ENCODE data around the gene BAG3. TPM values are rescaled to one million over a fixed set of nuclear protein-coding genes. Genes with fewer than 3 reads are reported as not detected.

Gene BAG3
- polyA plus RNA-seq, 3 donors, result 27.7 to 32.1 (median 28.9) TPM

DNA sequence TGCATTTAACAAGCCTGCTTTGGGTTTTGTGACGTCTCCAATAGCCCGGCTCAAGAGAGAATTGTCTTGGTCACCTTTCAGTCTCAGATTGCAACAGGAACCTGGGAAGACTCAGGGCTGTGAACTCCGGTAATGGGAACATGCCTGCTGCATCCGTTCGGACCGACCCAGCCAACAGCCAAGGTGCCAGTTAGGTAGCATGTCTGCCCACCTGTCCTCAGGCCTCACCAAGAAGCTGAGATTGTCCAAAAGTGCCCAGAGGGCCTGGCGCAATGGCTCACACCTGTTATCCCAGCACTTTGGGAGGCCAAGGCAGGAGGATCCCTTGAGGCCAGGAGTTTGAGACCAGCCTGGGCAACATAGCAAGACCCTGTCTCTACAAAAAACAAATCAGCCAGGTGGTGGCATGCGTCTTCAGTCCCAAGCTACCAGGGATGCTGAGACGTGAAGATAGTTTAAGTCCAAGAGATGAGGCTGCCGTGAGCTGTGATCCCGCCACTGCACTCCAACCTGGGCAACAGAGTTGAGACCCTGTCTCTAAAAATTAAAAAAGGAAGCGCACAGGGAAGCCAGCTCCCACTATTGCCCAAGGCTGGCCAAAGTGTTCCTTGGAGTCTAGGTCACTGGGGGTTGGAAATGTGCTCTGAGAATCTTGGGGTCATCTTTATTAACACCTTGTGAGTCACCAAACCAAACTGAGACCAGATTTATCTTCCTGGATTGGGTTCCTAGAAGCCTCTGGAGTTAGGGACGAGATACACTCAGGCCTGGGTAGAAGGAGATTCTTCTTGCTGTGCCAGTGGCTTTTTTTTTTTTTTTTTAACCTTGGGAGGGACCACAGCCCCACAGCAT is 26.9 kb downstream of the BAG3 start:
- DNase-seq (ENCODE audit: extremely low read depth in 1 of 11, low read depth in 9 of 11, low spot score in 4 of 11), result no peak

DNA sequence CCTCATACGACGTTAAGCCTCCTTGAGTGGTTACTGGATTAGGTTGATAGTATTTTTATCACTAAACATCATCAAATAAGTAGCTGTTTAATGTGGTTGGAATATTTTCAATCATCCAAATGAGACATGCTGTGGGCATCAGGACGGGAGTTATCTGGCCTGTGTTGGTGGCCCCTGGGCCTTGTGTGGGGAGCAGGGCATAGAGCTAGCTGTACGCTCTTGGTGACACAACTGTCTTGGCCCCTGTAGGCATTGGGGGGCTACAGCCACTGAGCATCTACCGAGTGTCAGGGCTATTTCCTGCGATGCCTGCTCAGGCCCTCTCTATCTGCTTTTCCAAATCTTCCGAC is 28.3 kb downstream of the BAG3 start:
- no peak for DNase-seq (ENCODE audit: extremely low read depth in 1 of 11, low read depth in 9 of 11, low spot score in 4 of 11)

DNA sequence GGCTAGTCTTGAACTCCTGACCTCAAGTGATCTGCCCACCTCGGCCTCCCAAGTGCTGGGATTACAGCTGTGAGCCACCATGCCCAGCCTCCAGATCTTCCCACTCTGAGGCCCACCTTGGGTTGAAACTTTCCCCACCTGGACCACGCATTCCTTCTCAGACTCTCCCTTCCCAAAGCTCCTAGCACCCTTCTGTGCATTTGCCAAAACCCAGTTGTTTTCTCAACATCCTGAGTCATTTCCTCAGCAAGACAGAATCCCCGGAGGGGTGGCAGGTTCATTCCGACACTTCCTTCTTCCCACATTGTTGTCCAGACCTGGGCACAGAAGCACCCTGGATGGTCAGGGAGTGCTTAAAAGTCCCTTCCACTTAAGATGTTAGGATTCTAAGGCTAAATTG is 28.9 kb downstream of the BAG3 start:
- DNase-seq (ENCODE audit: extremely low read depth in 1 of 11, low read depth in 9 of 11, low spot score in 4 of 11), result no peak

- no peak for DNase-seq (ENCODE audit: extremely low read depth in 1 of 11, low read depth in 9 of 11, low spot score in 4 of 11)
These were observed 29.5 kb downstream of the BAG3 start for GRCh38 chr10:119680650-119681081.

GRCh38 chr10:119686465-119687191 is 35.4 kb downstream of the BAG3 start:
- peak; percentile 56 to 78 (median 69) for DNase-seq (ENCODE audit: extremely low read depth in 1 of 11, low read depth in 9 of 11, low spot score in 4 of 11)

GRCh38 chr10:119687192-119688032 is 36.2 kb downstream of the BAG3 start:
- no peak for DNase-seq (ENCODE audit: extremely low read depth in 1 of 11, low read depth in 9 of 11, low spot score in 4 of 11)

DNA sequence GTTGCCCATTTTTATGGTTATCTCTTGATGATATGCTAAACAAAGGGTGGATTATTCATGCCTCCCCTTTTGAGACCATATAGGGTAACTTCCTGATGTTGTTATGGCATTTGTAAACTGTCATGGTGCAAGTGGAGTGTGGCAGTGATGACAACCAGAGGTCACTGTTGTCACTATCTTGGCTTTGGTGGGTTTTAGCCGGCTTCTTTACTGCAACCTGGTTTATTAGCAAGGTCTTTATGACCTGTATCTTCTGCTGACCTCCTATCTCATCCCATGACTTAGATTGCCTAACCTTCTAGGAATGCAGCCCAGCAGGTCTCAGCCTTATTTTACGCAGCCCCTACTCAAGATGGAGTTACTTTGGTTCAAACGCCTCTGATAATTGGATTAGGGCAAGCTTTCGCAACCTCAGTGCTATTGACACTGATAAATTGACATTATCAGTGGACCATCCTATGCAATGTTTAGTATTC is 36.9 kb downstream of the BAG3 start:
- DNase-seq (ENCODE audit: extremely low read depth in 1 of 11, low read depth in 9 of 11, low spot score in 4 of 11), result no peak

GRCh38 chr10:119689016-119689580 is 37.9 kb downstream of the BAG3 start:
- DNase-seq (ENCODE audit: extremely low read depth in 1 of 11, low read depth in 9 of 11, low spot score in 4 of 11), result peak in 1 of 11 donors; percentile 7

GRCh38 chr10:119691726-119692125 is 40.5 kb downstream of the BAG3 start:
- DNase-seq (ENCODE audit: extremely low read depth in 1 of 11, low read depth in 9 of 11, low spot score in 4 of 11), result no peak

- peak in 1 of 11 donors; percentile 5 for DNase-seq (ENCODE audit: extremely low read depth in 1 of 11, low read depth in 9 of 11, low spot score in 4 of 11)
These were observed 42.2 kb downstream of the BAG3 start for GRCh38 chr10:119693262-119693957.

DNA sequence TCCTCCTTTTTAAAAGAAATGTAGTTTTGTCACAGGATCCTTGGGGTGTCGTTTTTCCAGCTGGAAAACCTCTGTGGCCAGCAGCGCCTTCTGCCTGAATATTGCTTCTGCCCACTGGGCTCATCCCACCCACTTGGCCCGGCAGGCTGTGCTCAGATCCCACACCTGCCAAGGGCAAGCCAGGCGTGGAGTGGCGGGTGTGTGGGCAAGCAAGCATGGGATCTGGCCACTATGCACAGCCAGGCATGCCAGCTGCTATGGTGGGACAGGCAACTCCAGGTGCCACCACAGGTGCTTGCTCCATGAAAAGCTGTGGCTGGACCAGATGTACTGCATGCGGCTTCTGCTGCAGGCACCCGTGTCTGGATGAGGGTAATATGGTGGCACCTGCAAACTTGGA is 43.4 kb downstream of the BAG3 start:
- DNase-seq (ENCODE audit: extremely low read depth in 1 of 11, low read depth in 9 of 11, low spot score in 4 of 11), result no peak

DNA sequence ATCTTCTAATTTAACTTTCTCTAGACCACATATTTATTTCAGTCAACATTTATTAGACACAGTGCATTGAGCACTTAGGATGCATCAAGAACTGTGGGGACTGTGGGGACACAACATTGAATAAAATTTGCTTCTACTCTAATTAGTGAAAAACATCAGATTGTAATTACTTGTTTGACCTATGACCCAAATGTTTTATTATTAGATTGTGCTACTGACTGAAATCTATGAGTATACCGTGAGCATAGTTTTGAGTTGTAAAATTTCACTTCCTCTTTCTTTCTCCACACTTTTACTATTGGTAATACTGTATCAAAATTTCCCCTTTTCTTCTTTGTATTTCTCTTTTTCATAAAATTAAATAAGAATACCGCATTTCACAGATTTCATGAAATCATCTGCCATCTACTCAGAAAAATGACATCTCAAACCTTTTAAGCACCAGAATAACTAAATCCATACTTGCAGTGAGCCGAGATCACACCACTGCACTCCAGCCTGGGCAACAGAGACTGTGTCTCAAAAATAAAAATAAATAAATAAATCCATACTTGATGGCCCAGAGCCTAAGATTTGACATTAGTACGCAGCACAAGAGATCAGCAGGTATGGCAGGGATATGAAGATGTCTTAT is 49.3 kb downstream of the BAG3 start:
- no peak for DNase-seq (ENCODE audit: extremely low read depth in 1 of 11, low read depth in 9 of 11, low spot score in 4 of 11)

DNA sequence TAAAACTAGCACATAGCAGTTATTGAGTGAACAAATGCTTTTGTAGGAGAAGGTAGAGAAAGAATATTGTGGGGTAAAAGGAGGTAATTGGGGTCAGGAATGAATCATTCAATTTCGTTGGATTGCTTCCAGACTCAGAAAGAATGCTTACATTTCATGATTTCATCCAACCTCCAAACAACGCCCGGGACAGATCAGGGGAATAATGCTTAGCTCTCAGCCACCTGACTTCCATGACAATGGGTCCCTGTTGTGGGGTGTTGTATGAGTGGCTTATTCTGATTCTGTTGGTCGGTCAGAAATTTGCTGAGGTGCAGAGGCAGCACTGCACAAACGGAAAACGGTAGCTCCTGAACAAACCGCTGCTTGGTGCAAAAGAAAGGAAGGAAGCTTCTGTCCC is 50.7 kb downstream of the BAG3 start:
- no peak for DNase-seq (ENCODE audit: extremely low read depth in 1 of 11, low read depth in 9 of 11, low spot score in 4 of 11)

DNA sequence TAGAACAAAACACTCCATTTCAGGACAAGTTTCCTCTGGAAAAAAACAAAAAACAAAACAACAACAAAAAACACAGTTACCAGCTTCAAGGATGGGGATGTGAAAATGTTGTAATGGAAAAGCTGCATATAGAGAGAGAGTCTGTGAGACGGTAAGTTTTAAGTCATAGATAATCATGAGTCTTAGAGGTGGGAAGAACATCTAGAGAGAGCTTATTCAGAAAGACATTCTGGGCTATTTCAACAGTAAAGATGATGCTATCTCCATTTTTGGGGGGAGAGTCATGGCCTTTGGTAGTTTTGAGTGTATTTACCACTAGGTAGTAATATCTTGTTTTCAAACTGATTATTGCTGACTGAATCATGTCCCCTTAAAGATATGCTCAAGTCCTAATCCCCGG is 51.4 kb downstream of the BAG3 start:
- no peak for DNase-seq (ENCODE audit: extremely low read depth in 1 of 11, low read depth in 9 of 11, low spot score in 4 of 11)

DNA sequence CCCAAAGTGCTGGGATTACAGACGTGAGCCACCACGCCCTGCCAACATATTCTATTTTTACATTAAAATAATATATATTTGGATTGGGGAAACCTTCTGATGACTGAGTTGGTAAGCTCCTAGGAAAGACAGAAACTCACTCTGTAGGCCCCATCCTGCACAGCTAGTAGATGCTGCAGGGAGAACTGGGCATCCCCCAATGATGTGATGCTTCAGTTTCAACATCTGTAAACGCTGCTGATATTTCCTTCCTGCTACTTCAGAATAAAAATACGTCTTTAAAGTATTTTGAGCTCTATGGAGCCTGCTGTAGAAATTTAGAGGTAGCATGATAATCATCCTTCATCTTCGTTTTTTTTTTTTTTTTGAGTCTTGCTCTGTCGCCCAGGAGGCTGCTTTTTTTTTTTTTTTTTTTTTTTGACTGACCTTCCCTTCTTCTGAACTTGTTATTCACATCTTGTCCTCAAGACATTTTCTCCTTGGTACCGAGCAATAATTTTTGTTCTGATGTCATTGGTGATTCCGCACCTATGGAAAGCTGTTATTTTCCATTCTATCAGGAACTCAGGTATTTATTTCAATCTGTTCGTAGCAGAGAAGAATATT is 52.8 kb downstream of the BAG3 start:
- DNase-seq (ENCODE audit: extremely low read depth in 1 of 11, low read depth in 9 of 11, low spot score in 4 of 11), result no peak

DNA sequence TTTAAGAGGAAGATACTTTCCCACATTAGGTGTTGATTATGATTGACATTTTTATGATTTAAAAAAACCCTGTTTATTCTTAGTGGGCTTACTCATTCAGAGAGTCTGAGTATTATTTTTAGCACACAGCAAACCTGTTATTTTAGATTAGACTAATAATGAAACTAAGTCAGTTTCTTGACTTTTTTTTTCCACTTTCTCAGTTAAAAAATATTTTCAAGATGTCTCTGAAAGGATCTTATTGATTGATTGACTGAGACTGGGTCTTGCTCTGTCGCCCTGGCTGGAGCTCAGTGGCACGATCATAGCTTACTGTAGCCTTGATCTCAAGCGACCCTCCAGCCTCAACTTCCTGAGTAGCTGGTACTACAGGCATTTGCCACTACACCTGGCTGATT is 54.3 kb downstream of the BAG3 start:
- no peak for DNase-seq (ENCODE audit: extremely low read depth in 1 of 11, low read depth in 9 of 11, low spot score in 4 of 11)

- DNase-seq (ENCODE audit: extremely low read depth in 1 of 11, low read depth in 9 of 11, low spot score in 4 of 11), result no peak
These were observed 55.5 kb downstream of the BAG3 start for GRCh38 chr10:119706521-119707278.

Measured in renal cortex interstitium (tissue), 11 donors.